Stimulated activated CD8-positive, alpha-beta memory T cell treated with anti-CD3 and anti-CD28 coated beads, Interleukin-12 subunit alpha, Interleukin-12 subunit beta, amount 100 ng/mL, for 24 hours (primary cell): ENCODE data around the gene ANK2.

Experiments
- DNase-seq: peaks from one replicate; pipeline ENCODE4 v3.0.0-alpha.2; 2020; ENCODE audit errors: extremely low read depth

Gene ANK2

DNA sequence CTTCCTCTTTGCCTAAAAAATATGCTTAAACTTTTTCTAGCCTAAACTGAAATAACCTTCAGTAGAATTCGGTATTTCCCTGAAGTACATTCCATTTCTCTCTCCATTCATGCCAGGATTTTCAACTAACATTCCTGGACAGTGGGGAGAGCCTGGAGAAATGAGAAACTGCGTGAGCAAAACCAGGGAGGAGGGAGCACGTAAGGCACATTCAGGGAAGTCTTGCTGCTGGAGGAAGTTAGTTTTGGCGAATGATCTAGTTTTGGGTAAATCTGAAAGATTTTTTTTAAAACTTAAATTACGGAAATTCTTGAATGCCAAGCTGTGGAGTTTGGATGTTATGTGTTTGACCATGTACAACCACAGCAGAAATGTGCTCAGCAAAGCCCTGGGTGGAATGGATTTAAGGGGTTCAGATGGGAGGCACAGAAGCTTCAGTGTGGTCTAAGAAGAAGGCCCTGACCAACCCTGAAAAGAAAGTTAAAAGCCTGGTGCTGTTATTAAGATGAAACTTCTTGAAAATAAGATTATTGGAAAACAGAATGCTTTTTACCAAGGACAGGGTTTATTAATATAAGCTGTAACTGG lies 347.8 kb downstream of the ANK2 start:
- no peak for DNase-seq

DNA sequence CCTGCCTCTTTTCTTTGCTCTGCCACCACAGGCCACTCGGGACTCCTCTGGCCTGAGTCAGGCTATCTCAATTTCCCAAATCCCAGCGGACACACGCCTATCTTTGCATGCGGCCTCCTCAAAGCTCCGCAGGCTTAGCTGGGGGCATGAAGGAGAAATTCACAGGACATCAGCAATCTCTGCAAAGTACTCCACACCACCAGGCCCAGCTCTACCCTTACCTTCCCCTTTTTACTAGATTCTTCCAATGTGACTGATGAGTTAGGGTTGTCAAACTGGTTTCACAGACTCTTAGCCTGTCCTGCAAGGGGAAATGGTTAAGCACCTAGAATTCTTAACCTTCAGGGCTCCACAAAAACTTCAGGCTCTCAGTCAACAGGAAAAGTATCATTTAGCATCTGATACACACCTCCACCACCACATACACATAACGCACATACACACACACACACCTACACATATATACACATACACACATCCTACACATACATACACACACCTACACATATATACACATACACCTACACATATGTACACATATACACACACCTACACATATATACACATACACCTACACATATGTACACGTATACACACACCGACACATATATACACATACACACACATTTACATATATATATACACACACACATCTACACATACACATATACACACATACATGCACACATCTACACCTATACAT lies 349.1 kb downstream of the ANK2 start:
- DNase-seq = no peak

GRCh38 chr4:113404167-113404571 lies 354.7 kb downstream of the ANK2 start:
- DNase-seq = no peak

DNA sequence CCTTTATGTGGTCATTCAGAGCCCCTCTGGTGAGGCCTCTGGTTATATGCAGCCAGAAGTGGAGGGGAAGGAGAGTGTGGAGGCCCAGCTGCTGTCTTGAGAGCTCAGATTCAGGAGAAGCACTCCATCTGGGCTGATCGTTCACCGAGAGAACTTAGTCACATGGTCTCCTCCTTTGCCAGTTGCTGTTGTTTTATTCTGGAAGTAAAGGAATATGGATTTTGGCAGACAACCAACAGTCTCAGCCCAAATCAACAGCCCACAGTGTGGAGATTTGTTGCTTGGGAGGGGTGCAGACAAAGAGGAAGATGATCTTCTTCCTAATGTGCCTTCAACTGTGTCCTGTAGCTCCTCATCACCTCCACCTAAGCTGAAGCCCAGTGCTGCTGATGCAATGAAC lies 355.4 kb downstream of the ANK2 start:
- no peak for DNase-seq

- DNase-seq = no peak
These were observed 356.6 kb downstream of the ANK2 start for GRCh38 chr4:113405874-113406722.

GRCh38 chr4:113406723-113407016 lies 357.2 kb downstream of the ANK2 start:
- no peak for DNase-seq

DNA sequence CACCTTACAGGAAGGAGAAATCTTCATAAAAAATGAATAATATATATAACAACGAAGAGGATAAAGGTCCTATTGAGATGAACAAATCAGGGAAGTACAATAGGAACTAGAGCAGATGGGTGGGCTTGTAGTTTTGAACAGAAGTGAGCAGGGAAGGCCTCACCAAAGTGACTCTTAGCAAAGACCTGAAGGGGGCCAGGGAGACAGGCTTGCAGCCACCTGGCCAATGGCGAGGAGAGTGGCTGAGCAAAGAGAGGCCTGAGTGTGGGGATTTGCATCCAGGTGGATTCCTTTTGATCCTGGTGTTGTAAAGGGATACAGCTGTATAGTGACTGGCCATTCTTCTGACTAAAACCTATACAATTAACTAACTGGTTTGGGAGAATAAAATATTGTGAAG lies 358.0 kb downstream of the ANK2 start:
- DNase-seq = no peak

- DNase-seq = no peak
These were observed 359.7 kb downstream of the ANK2 start for GRCh38 chr4:113409181-113409580.

- DNase-seq = no peak
These were observed 361.2 kb downstream of the ANK2 start for GRCh38 chr4:113410686-113411085.

DNA sequence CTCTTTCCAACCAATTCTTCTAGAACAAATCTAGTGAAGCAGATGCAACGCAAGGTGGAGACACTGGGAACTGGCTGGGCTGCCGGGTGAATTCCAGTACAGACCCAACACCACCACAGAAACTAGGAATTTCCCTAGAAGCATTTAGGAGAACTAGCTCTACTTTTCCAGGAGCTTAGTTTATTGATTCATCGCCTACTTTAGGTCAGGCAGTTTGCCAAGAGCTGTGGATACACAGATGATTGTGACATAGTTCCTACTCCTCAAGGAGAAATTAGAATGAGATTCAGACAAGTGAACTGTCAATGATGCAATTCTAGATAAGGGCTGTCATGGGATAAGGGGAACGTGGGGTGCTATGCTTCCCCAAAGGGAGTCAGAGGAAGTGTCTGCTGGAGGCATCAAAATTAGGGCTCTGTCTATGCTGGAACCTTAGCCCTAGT lies 362.1 kb downstream of the ANK2 start:
- no peak for DNase-seq

DNA sequence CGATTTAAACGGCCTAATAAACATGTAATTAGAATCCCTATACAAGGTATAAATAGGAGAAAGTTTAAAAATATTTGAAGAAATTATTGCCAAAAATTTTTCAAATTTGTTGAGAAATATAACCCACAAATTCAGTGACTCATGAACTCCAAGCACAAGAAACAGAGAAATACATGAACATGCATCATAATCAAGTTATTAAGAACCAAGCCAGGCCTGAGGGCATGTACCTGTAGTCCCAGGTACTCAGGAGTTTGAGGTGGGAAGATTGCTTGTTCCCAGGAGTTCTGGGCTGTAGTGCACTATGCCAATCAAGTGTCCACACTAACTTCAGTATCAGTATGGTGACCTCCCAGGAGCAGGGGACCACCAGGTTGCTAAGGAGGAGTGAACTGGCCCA lies 370.2 kb downstream of the ANK2 start:
- DNase-seq = no peak

GRCh38 chr4:113420938-113421337 lies 371.5 kb downstream of the ANK2 start:
- DNase-seq = no peak

GRCh38 chr4:113423631-113424030 lies 374.2 kb downstream of the ANK2 start:
- DNase-seq = no peak

DNA sequence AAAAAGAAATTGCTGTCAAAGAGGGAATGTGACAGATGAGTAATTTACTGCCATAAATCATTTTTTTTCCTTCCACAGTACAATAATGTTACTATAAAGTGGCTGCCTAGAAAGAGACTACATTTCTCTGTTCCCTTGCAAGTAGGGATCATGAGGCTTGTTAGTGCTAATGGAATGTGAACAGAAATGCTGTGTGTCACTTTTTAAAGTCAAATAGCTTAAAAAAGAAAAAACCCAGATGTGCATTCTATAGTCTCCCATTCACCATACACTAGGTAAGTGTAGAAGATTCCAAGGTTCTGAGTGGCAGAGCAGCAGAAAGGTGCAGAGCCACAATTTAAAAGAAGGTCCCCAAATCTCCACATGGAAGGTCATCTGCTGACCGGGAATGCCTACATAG lies 383.7 kb downstream of the ANK2 start:
- DNase-seq = no peak
